GM18873 (cell line): ENCODE measurements around the gene MAP3K5.
A peak's percentile ranks its signal among the peaks of the same experiment; 100 is the strongest.
"Not testable (repeated sequence)": the region's sequence is repeated elsewhere in the genome, so short reads cannot be mapped to it uniquely, and the experiment has no call there.

ENCODE experiments used
- ATAC-seq: cut with Tn5 transposase; IDR thresholded peaks from one replicate; pipeline ENCODE4 v1.9.1; 2021; ENCODE audit warnings: mild to moderate bottlenecking, moderate library complexity, moderate number of reproducible peaks; ENCODE audit not compliant: unreplicated experiment, low FRiP score

Gene MAP3K5

DNA sequence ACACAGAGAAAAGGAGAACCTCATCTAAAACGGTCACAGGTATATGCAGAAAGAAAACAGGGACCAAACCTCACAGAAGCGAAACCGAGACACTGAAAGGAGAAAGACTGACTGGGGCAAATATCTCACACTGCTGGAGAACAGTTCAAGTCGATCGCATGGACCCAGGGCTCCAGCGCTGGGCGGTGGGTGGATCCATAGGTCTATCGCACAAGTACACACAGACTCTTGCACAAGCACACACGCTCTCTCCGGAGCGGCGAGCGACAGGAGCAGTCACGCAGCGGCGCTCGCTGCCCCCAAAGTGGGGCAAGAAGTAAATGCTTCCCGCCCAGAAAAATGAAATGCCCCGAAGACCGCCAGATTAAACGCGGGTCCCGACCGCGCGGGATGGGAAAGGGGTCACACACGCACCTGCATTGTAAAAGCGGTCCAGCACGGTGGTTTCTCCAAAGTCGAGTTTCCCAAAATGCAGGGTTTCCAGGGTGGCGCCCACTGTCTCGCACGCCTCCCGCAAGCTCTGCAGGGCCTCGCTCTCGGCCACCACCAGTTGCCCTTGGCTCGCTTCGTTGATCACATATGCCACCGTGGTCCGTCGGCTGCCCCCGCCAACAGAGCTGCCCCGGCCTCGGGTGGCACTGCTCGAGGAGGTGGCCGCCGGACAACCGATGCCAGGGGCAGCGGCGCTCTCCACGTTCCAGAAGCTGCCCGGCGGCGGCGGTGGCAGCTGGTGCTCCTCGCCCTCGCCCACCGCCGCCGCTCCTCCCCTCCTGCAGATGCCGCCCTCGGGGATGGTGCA is 782 bp downstream of the MAP3K5 start:
- ATAC-seq = peak; percentile 40

DNA sequence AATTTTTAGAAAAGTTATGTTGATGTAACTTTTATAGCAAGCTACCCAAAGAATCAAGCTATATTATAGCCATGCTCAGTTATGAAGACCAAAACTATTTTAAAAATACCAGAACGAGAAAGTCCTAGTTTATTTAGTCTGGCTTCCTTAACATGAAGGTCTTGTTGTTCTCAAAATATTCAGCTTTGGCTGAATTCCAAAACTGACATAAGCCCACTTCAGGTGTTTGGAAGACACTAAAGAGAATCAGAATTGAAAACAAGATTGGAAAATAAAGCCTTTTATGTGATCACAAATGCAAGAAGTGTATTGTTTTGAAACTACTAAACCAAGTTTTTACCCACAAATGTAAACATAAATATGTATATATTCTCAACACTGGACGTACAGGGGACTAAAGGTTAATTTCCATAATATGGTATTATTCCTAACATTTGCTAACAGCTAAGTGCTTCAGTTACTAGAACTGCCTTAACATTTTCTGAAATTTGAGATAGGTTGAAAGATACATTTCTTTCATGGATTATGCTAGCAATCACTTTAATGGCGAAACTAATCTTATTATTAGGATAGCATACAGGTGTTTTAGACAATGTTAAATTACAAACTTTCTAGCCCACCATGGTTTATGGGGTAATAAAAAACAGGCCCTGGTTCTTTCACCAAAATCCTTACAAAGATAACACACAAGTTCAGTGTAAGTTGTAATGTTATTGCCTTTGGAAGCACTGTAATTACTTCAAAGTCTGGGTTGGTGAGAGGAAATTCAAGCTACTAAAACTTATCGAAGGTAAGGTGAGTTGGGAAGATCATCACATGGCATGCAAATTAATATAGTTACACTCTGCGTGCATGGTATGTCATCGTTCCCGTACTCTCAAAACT is 1.6 kb downstream of the MAP3K5 start:
- no peak for ATAC-seq

DNA sequence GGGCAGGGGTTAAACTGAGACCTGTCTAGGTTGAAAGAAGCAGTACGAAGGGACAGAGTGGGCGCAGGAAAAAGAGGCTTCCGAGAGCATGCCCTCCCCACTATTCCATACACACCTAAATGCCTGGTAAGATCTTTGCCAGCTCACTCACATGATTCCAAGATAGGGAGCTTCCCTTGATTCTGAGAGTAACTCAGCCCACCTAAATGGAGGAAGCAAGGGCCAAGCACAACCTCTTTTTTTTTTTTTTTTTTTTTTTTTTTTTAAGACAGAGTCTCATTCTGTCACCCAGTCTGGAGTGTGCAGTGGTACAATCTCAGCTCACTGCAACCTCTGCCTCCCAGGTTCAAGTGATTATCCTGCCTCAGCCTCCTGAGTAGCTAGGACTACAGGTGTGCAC is 2.8 kb downstream of the MAP3K5 start:
- not testable (repeated sequence) for ATAC-seq

DNA sequence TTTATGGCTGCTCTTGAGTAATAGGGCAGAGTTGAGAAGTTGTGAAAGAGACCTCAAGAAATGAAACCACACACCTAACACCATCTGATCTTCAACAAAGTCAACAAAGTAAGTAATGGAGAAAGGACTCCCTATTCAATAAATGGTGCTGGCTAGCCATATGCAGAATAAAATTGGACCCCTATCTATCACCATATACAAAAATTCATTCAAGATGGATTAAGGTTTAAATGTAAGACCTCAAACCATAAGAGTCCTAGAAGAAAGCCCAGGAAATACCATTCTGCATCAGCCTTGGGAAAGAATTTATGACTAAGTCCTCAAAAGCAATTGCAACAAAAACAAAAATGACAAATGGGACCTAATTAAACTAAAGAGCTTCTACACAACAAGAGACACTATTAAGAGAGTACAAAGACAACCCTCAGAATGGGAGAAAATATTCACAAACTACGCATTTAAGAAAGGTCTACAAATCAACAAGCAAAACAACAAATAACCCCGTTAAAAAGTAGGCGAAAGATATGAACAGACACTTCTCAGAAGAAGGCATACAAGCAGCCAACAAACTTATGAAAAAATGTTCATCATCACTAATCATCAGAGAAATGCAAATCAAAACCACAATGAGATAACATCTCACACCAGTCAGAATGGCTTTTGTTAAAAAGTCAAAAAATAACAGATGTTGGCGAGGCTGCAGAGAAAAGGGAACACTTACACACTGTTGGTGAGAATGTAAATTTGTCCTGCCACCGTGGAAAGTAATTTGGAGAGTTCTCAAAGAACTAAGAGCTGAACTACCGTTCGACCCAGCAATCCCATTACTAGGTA is 4.0 kb downstream of the MAP3K5 start:
- ATAC-seq = no peak

DNA sequence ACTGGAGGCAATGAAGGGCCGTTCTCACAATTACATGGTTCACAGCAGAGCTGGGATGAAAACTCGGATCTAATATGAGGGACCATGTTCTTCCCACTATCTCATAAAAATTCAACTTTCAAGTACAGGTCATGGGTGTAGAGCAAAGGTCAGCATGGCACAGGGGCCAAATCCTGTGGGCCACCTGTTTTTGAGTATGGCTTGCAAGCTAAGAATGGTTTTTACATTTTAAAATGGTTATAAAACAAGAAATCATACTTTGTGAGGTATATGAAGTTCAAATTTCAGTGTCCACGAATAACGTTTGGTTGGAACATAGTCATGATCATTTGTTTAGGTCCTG is 4.6 kb downstream of the MAP3K5 start:
- no peak for ATAC-seq

- no peak for ATAC-seq
Measured at GRCh38 chr6:136786658-136787057, 5.6 kb downstream of the MAP3K5 start.

GRCh38 chr6:136784910-136785746 is 7.1 kb downstream of the MAP3K5 start:
- no peak for ATAC-seq

GRCh38 chr6:136784271-136784664 is 8.0 kb downstream of the MAP3K5 start:
- no peak for ATAC-seq

DNA sequence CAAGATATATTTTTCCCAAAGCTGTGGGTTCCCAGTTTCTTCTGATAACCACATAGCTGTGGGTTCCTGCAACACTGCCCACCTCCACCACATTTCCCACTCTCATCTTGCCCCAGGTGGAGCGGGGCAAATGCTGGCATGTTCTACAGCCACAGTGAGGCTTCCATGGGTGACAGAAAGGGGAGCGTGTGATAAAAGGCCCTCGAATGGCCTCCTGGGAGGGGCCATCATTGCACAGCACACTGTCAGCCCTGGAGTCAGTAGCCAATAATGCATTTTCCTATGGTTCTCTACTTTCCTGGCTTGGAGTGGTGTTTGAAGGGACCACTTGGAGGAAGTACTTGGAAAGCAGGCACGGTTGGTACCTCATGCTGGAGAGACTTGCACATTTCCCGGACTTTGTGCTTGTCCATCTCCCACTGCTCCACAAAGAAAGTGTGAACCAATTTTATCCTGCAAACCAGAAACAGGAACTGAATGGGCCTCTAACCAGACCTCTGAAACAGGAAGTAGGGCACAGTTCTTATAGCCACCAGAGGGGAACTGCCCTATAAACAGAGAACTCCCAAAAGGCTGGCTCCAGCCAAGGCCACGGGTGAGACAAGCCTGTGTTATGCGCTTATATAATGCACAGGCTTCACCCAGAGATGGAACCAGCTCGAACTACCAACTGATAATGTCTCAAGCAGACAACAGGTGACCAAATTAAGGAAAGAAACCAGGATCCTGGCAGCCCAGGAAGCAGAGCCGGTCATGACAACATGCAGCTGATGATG is 8.6 kb downstream of the MAP3K5 start:
- peak; percentile 52 for ATAC-seq

- ATAC-seq = no peak
Measured at GRCh38 chr6:136783021-136783420, 9.3 kb downstream of the MAP3K5 start.

- no peak for ATAC-seq
Measured at GRCh38 chr6:136782021-136782770, 10.1 kb downstream of the MAP3K5 start.

DNA sequence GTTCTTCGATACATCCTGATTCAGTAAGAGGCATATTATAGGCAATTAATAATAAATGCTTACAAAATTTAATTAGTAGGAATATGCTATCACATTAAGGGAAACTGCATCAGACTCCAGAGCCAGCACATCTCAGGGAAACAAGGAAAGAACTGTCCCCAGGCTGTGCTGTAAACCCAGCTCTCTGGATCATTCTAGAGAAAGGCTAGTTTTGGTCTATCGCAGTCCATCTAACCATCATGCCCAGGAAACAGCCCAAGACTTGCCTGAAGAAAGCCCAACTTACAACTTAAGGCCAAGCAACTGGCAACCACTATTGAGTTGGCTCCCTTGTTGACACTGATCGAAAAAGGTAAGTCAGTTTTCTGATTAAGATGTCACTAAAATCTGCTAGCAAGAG is 11.3 kb downstream of the MAP3K5 start:
- no peak for ATAC-seq

GRCh38 chr6:136779682-136780081 is 12.6 kb downstream of the MAP3K5 start:
- ATAC-seq = no peak

DNA sequence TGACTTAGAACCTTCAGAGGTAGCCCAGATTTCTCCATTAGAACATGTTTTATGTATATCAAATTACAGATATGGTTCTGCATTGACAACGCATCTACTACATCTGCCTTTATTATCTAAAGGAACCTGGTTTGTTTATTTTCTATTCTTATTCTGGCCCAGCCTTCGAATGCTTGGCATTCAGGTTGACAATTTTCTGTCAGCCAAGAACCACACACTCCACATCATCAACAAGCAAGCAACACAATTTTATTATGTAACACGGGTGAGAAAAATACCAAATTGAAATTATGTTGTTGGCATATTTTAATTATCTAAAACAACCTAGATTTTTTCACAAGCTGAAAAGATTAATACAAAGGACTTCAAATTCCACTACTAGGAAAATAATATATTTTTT is 14.6 kb downstream of the MAP3K5 start:
- ATAC-seq = no peak

DNA sequence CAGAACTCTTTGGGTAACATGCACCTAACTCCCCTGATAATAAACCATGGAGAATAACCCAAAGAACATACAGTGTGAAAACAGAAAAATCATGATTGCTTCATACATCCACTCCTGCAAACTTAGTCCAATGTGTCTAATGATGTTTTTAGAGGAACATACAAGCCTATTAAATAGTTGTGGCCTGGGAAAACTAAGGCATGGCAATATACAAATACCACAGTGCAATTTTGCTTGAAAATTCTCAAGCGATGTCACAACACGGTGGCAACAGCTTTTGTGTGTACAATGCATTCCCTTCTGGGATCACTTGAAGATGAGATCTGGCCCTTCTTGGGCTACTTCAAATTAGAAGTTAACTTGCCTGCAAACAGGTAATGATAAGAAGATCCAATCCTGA is 16.7 kb downstream of the MAP3K5 start:
- no peak for ATAC-seq

GRCh38 chr6:136775081-136775480 is 17.2 kb downstream of the MAP3K5 start:
- ATAC-seq = no peak

- ATAC-seq = no peak
Measured at GRCh38 chr6:136774228-136775041, 17.8 kb downstream of the MAP3K5 start.

DNA sequence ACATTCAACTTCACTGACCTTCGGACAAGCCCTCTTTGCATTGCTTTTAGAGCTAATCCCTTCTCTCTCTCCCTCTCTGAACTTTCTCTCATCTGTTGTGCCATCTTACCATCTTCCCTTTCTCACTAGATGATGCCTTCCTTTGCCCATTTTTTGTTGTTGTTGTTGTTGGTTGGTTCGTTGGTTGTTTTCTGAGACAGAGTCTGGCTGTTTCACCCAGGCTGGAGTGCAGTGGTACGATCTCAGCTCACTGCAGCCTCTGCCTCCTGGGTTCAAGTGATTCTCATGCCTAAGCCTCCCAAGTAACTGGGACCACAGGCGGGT is 18.8 kb downstream of the MAP3K5 start:
- ATAC-seq = no peak
